Body of pancreas (tissue), 4 donors: ENCODE measurements around the gene ARHGEF17. TPM values are rescaled to one million over a fixed set of nuclear protein-coding genes. Genes with fewer than 3 reads are reported as not detected.

Experiments used
- ATAC-seq: fragments of 150-250 bp; one replicate; pipeline ENCODE4 v1.9.1; 2016
- DNase-seq, 4 donors: peaks; one replicate each; pipeline ENCODE4 v3.0.0-alpha.2; 2019
- H3K27ac ChIP-seq, 4 donors: fragments of 200-600 bp; sonication (generic); 1 replicate in 3 of 4; 2 replicates in 1 of 4; pipeline versions ENCODE4 v1.5.1 to v1.6.1; 2016 to 2019; ENCODE audit warnings: mild to moderate bottlenecking in 1 of 4, mixed read lengths in 1 of 4, moderate library complexity in 1 of 4
- H3K27me3 ChIP-seq, 2 donors: fragments of 200-600 bp; sonication (generic); one replicate each; pipeline ENCODE4 v1.6.0; 2016; ENCODE audit warnings: mild to moderate bottlenecking in 1 of 2
- H3K36me3 ChIP-seq, 2 donors: fragments of 200-600 bp; sonication (generic); replicated peaks in 1 of 2; 2 replicates each; pipeline ENCODE4 v1.5.1; 2016; ENCODE audit warnings: low read depth in 2 of 2; ENCODE audit not compliant: insufficient read depth in 1 of 2
- H3K4me1 ChIP-seq: fragments of 200-600 bp; sonication (generic); one replicate; pipeline ENCODE4 v1.6.0; 2016
- H3K4me3 ChIP-seq, 2 donors: fragments of 200-600 bp; sonication (generic); 1 replicate in 1 of 2; 2 replicates in 1 of 2; pipeline ENCODE4 v1.5.1; 2016 to 2019
- H3K9me3 ChIP-seq, 3 donors: fragments of 200-600 bp; sonication (generic); 1 replicate in 2 of 3; 2 replicates in 1 of 3; pipeline ENCODE4 v1.5.1; 2016
- POLR2A ChIP-seq, 3 donors: fragments of 450-650 bp; IDR thresholded peaks; one replicate each; pipeline ENCODE4 v1.6.1; 2016; ENCODE audit warnings: antibody characterized with exemption in 3 of 3, mild to moderate bottlenecking in 2 of 3
- whole genome bisulfite sequencing, 2 donors: methylation state at CpG; one replicate each; pipeline ENCODE4 v1.1.5; 2017; 5-methylcytosine and 5-hydroxymethylcytosine counted together
- intact Hi-C: fragments of 100-400 bp; cut with DNase I; formaldehyde crosslinking; loops from one replicate; pipeline ENCODE4 v1.15.1; 2023
- total RNA-seq, 2 donors: library from RNA; depleted of rRNA; stranded (reverse); fragments of >200 nt; gene quantifications; one replicate each; pipeline ENCODE4 v1.1.0, GENCODE V29; 2016
- TF ChIP-seq, protein P1 (sequence below), 7 experiments: fragments of 450-650 bp in 4 of 7; fragments of 200-600 bp in 3 of 7; sonication (generic) in 3 of 7; IDR thresholded peaks; one replicate each; pipeline ENCODE4 v1.5.1; 2016 to 2019; ENCODE audit warnings: antibody characterized with exemption in 7 of 7

ARHGEF17 gene
- total RNA-seq, 2 donors from 2014 or later = 19.2 to 28.0 TPM

DNA sequence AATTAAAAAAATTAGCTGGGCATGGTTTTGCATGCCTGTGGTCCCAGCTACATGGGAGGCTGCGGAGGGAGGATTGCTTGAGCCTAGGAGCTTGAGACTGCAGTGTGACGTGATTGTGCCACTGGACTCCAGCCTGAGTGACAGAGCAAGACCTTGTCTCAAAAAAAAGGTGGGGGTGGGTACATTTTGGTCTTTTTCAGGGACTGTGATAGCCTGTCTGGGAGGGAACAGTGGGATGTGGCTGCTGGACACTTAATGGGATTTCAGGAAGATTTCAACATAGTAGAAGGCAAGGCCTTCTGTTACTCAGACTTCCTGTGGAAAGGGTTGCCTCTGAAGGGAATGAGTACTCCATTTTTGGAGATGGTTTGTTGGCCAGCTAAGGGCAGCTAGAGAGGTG lies 108.7 kb downstream of the ARHGEF17 start:
- 95 to 100% methylated on average over 2 of the region's 2 CpGs for WGBS, 2 donors
- Histone ChIP-seq H3K9me3 (no peaks in the 10 kb centered on the region), H3K27ac (no peak overlapping the region), H3K4me1 (no peaks in the 10 kb centered on the region), H3K27me3 (no peaks in the 10 kb centered on the region), H3K4me3 (no peak overlapping the region), H3K36me3 (no peaks in the 10 kb centered on the region)
- no peak for DNase-seq
- TF ChIP-seq, protein P1, sequence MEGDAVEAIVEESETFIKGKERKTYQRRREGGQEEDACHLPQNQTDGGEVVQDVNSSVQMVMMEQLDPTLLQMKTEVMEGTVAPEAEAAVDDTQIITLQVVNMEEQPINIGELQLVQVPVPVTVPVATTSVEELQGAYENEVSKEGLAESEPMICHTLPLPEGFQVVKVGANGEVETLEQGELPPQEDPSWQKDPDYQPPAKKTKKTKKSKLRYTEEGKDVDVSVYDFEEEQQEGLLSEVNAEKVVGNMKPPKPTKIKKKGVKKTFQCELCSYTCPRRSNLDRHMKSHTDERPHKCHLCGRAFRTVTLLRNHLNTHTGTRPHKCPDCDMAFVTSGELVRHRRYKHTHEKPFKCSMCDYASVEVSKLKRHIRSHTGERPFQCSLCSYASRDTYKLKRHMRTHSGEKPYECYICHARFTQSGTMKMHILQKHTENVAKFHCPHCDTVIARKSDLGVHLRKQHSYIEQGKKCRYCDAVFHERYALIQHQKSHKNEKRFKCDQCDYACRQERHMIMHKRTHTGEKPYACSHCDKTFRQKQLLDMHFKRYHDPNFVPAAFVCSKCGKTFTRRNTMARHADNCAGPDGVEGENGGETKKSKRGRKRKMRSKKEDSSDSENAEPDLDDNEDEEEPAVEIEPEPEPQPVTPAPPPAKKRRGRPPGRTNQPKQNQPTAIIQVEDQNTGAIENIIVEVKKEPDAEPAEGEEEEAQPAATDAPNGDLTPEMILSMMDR (IDR thresholded peaks at IDR 0.05) = no peak
- no peak for TF ChIP-seq POLR2A (IDR thresholded peaks at IDR 0.05)
- ATAC-seq = no peak
- intact Hi-C loops = no loop called here

Other genes starting within 250 kb of the ARHGEF17 start
- gene FCHSD2, start 166.0 kb upstream of the ARHGEF17 start, total RNA-seq = 1 to 10 TPM; 7.3 to 8.0 TPM
- 1 to 10 TPM; 2.0 to 2.1 TPM for gene P2RY2, start 90.0 kb upstream of the ARHGEF17 start, total RNA-seq
- gene P2RY6, start 35.9 kb upstream of the ARHGEF17 start, total RNA-seq = not detected
- gene RELT, start 68.1 kb downstream of the ARHGEF17 start, total RNA-seq = under 1 TPM; 0.33 to 0.52 TPM